HG03575 (cell line): Measurements from ENCODE around the gene BIK.
"Not testable (repeated sequence)": the region's sequence is repeated elsewhere in the genome, so short reads cannot be mapped to it uniquely, and the experiment has no call there.

Experiments
- ATAC-seq: cut with Tn5 transposase; IDR thresholded peaks from one replicate; pipeline ENCODE4 v1.9.1; 2021; ENCODE audit not compliant: unreplicated experiment, insufficient number of reproducible peaks, low FRiP score; ENCODE audit errors: extremely low read depth

BIK gene

GRCh38 chr22:43131773-43132501 is 21.4 kb downstream of the BIK start:
- no peak for ATAC-seq

GRCh38 chr22:43133401-43133800 is 22.9 kb downstream of the BIK start:
- no peak for ATAC-seq

- ATAC-seq: no peak
These were observed 24.0 kb downstream of the BIK start for GRCh38 chr22:43134553-43134952.

GRCh38 chr22:43135565-43135964 is 25.0 kb downstream of the BIK start:
- no peak for ATAC-seq

- ATAC-seq: no peak
These were observed 25.7 kb downstream of the BIK start for GRCh38 chr22:43136255-43136654.

- ATAC-seq: no peak
These were observed 26.3 kb downstream of the BIK start for GRCh38 chr22:43136801-43137200.

GRCh38 chr22:43142880-43143562 is 32.5 kb downstream of the BIK start, which contains the start of gene MCAT:
Gene MCAT, minus strand, starts transcription at chr22:43143398. Its CDS starts 50 bp downstream, at chr22:43143348.
- no peak for ATAC-seq

GRCh38 chr22:43144949-43145348 is 34.4 kb downstream of the BIK start:
- ATAC-seq: no peak

- not testable (repeated sequence) for ATAC-seq
These were observed 34.8 kb downstream of the BIK start for GRCh38 chr22:43145371-43145770.

- ATAC-seq: not testable (repeated sequence)
These were observed 35.8 kb downstream of the BIK start for GRCh38 chr22:43146332-43146731.

GRCh38 chr22:43147821-43148220 is 37.3 kb downstream of the BIK start:
- ATAC-seq: no peak

- no peak for ATAC-seq
These were observed 38.0 kb downstream of the BIK start for GRCh38 chr22:43148581-43148980.

- ATAC-seq: no peak
These were observed 40.2 kb downstream of the BIK start for GRCh38 chr22:43150731-43151206.

GRCh38 chr22:43151251-43152002 is 40.9 kb downstream of the BIK start, which contains the start of gene TSPO:
Gene TSPO, plus strand, starts transcription at chr22:43151559. Its CDS starts 7,680 bp downstream, at chr22:43159239.
- ATAC-seq: no peak

- no peak for ATAC-seq
These were observed 41.4 kb downstream of the BIK start for GRCh38 chr22:43152003-43152356.

- ATAC-seq: no peak
These were observed 42.0 kb downstream of the BIK start for GRCh38 chr22:43152357-43153071.

- ATAC-seq: no peak
These were observed 43.3 kb downstream of the BIK start for GRCh38 chr22:43153899-43154298.

- ATAC-seq: no peak
These were observed 44.5 kb downstream of the BIK start for GRCh38 chr22:43154887-43155536.

GRCh38 chr22:43155789-43156188 is 45.2 kb downstream of the BIK start:
- no peak for ATAC-seq
